Pons (tissue), 1 donor: ENCODE measurements around the gene CLPTM1L.

Experiments used
- DNase-seq: peaks from one replicate; pipeline ENCODE4 v3.0.0-alpha.2; 2016; ENCODE audit warnings: low spot score

CLPTM1L gene

GRCh38 chr5:1344975-1345838, at the start of gene CLPTM1L:
TSS of gene CLPTM1L (minus strand) at chr5:1345099. CDS start at chr5:1344841, 258 bp downstream.
- peak; percentile 73 for DNase-seq

- no peak for DNase-seq
Observed at GRCh38 chr5:1393571-1394501, 48.9 kb upstream of the CLPTM1L start.

GRCh38 chr5:1392801-1393565, 48.1 kb upstream of the CLPTM1L start:
- DNase-seq, result no peak

- DNase-seq, result no peak
Observed at GRCh38 chr5:1392261-1392660, 47.4 kb upstream of the CLPTM1L start.

- DNase-seq, result no peak
Observed at GRCh38 chr5:1391691-1392090, 46.8 kb upstream of the CLPTM1L start.

GRCh38 chr5:1390861-1391600, 46.1 kb upstream of the CLPTM1L start:
- DNase-seq, result no peak

- DNase-seq, result no peak
Observed at GRCh38 chr5:1390333-1390732, 45.4 kb upstream of the CLPTM1L start.

GRCh38 chr5:1388383-1388967, 43.6 kb upstream of the CLPTM1L start:
- no peak for DNase-seq

- no peak for DNase-seq
Observed at GRCh38 chr5:1387876-1388275, 43.0 kb upstream of the CLPTM1L start.

- no peak for DNase-seq
Observed at GRCh38 chr5:1387059-1387755, 42.3 kb upstream of the CLPTM1L start.

- peak; percentile 47 for DNase-seq
Observed at GRCh38 chr5:1386274-1386717, 41.4 kb upstream of the CLPTM1L start.

GRCh38 chr5:1385395-1386273, 40.7 kb upstream of the CLPTM1L start:
- peak; percentile 69 for DNase-seq

- no peak for DNase-seq
Observed at GRCh38 chr5:1384521-1384920, 39.6 kb upstream of the CLPTM1L start.

GRCh38 chr5:1383886-1384401, 39.0 kb upstream of the CLPTM1L start:
- no peak for DNase-seq

- no peak for DNase-seq
Observed at GRCh38 chr5:1383344-1383743, 38.4 kb upstream of the CLPTM1L start.

GRCh38 chr5:1382248-1382700, 37.4 kb upstream of the CLPTM1L start:
- no peak for DNase-seq

GRCh38 chr5:1381370-1382247, 36.7 kb upstream of the CLPTM1L start:
- no peak for DNase-seq

- no peak for DNase-seq
Observed at GRCh38 chr5:1380910-1381309, 36.0 kb upstream of the CLPTM1L start.
